NCI-H82 treated with DMSO at 0.1 percent for 48 hours (cell line): ENCODE results near the gene ENPP1.
"Not testable (repeated sequence)": the region's sequence is repeated elsewhere in the genome, so short reads cannot be mapped to it uniquely, and the experiment has no call there.

Experiments
- DNase-seq: peaks from one replicate; lab custom pipeline; 2025; ENCODE audit not compliant: unreplicated experiment; lab: John Stamatoyannopoulos, UW

The ENPP1 gene

DNA sequence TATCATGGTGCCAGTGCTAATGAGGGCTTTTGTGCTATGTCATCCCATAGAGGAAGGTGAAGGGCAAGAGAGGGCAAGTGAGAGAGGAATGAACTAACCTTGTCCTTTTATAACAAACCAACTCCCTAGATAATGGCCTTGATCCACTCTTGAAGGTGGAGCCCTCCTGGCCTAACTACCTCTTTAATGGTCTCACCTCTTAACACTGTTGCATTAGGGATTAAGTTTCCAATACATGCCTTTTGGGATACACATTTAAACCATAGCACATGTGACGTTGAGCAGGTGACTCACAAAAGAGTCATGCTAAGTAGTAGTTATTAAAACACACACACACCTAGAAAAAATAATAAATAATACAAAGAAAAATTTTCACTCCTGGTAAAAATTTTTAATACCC lies 106.4 kb downstream of the ENPP1 start:
- DNase-seq = no peak

DNA sequence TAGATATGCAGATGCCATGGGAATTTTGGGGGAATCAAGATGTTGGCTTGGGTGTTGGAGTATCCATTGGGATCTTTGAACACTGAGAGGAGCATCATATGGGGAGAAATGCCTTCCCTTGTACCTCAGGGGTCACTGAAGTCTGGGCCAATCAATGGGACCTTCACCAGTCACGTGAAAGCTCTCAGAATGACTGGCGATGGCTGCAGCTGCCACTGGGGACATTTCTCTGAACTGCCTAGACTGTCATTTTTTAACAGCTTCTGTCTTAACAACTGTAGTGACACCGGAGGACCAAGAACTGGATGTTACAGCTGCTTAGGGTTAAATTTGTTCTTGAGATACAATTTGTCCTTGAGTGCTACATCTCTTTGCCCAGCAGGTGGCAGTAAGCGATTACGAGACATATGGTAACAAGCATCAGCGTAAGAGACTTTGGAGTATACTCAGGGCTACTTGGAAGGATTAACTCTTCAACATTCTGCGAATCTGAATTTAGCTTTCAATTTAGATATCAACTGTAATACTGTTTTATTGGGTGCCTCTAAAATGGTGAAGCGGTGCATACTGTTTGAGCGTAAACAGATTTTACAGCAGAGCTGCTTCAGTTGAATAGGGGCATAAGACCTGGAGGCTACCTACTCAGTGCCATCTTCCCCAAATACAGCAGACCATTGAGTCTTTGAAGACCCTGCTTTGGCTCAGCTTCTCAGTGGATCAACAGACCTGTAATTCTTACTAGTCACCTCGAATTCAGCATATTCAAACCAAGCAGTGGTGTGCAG lies 107.3 kb downstream of the ENPP1 start:
- peak; percentile 32 for DNase-seq

DNA sequence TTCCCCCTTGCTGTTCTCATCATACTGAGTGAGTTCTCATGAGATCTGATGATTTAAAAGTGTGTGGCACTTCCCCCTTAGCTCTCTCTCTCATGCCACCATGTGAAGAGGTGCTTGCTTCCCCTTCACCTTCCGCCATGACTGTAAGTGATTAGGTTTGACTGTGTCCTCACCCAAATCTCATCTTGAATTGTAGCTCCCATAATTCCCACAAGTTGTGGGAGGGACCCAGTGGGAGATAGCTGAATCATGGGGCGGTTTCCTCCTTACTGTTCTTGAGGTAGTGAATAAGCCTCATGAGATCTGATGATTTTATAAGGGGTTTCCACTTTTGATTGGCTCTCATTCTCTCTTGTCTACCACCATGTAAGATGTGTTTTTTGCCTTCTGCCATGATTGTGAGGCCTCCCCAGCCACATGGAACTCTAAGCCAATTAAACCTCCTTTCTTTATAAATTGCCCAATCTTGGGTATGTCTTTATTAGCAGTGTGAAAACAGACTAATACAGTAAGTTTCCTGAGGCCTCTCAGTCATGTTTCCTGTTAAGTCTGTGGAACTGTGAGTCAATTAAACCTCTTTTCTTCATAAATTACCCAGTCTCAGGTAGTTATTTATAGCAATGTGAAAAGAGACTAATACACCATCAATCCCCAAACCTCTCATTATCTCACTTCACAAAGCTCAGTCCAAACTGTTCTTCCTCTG lies 108.4 kb downstream of the ENPP1 start:
- not testable (repeated sequence) for DNase-seq

DNA sequence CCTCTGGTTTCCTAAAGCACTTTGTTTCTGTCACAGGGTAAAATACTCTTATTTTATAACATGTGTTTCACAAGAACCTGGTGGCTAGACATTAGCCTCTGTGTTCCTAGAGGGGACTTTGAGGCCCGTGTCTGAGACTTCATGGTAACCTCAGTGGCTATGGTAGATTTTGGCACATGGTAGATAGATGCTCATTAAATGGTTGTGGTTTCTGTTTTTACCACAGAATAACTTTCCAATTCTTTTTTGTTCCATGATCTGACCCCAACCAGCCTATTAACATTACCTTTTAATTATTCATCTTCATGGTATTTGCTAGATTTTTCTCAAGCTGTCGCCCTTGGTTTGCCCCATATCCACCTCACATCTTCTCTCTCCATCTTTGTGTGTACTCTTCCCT lies 109.0 kb downstream of the ENPP1 start:
- DNase-seq = no peak

DNA sequence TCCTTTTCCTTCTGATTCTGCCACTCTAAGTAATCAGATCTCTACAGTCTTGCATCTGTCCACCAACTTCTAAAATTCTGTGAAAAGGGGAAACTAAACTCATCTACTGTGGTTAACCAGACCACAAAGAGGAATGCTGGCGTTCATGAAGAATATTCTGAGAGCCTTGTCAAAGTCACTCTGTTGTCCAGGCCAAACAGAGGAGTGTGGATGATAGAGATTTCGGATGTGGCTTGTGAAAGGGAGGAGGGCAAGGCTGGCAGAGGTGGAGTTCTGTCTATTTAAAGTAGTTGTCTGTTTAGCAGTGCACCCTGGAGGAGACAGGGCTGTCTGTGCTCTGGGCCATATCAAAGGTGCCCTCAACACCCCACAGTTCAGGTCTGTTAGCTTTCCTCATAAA lies 109.5 kb downstream of the ENPP1 start:
- no peak for DNase-seq

DNA sequence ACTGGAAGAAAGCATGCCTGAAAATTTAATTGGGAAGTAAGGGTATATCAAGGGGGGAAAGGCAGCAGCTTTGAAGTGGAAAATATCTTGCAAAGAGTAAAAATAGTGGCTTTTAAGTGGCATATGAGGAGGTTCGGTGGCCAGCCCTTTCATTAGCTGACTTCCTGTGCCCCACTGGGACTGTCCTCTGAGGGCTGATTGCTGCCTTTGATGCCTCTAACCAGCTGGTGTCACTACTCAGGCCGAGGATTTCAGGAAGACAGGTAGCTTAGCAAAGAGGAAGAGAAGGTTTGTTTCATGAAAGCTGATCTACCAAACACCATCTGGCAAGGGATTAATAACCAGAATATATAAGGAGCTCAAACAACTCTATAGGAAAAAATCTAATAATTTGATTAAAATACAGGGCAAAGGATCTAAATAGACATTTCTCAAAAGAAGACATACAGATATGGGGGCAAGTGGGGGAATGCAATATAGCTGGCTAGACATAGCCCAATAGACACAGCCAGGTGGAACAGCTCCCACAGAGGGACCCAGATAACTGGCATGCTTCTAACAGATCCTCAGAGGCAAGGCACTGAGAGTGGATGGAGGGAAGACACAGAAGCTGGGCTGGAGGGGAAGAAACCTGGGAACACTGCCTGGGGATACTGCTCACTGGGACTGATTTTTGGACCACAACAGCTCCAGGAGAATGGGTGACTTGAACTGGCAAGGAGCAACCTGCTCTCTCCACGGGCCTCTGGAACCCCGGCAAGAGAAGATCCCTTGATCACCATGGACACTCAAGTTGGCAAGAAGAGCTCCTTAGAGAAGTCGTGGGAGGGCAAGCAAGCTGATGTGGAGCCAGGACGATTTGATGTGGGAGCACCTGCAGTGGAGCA lies 110.2 kb downstream of the ENPP1 start:
- DNase-seq = no peak

DNA sequence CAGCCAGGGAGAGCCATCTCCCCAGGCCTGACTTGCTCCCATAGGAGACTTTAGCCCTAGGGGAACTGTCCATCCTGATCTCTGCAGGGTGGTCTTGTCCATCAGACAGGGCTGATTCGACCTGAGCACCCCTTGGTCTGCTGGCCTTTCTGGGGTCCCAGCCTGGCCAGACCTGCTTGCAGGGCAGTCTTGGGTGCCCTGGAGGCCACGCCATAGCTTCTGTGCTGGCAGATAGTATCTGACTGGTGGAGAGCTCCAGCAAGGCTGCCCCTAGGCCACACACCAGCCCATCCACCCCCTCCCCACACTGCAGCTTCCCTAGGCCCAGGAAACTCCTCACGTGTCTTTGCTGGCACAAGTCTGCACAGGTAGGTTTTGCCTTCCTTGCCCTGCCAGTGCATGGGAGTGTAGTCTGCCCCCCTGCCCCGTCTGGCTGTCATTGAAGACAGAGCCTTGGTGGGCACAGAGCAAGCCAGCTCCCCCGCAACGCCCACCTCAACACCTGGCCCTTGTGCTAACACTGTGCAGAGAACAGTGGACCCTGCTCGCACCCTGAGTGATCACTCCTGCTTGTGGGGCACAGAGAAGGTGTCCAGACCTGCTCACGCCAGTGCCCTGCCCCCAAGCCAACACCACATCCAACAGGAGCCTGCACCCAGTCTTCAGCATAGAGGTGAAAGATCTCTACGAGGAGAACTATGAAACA lies 111.0 kb downstream of the ENPP1 start:
- DNase-seq = no peak

DNA sequence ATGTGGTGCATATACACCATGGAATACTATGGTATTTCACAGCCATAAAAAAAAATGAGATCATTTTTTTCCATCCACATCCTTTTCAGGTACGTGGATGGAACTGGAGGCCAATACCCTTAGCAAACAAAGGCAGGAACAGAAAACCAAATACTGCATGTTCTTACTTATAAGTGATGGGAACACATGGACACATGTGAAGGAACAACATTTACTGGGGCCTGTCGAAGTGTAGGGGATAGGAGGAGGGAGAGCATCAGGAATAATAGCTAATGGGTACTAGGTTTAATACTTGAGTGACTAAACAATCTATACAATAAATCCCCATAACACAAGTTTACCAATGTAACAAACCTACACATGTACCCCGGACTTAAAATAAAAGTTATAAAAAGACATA lies 112.8 kb downstream of the ENPP1 start:
- no peak for DNase-seq

DNA sequence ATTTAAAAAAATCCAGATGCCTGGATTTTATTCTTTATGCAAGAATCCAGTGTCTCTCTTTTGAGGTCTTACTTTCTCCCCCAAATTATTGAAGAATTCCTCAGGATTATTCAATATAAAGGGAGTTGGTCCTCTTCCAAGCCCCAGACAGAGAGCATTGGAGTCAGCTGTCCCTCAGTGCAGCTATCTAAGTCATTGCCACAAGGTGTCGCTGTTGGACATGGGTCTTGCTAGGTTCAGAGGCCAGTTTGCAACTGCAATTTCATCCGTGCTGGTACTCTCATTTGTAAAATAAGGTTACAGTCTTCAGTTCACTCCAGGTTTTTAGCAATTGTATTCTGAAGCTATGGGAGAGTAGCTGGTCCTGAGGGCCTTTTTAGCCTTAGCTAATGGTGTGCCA lies 115.5 kb downstream of the ENPP1 start:
- DNase-seq = no peak

DNA sequence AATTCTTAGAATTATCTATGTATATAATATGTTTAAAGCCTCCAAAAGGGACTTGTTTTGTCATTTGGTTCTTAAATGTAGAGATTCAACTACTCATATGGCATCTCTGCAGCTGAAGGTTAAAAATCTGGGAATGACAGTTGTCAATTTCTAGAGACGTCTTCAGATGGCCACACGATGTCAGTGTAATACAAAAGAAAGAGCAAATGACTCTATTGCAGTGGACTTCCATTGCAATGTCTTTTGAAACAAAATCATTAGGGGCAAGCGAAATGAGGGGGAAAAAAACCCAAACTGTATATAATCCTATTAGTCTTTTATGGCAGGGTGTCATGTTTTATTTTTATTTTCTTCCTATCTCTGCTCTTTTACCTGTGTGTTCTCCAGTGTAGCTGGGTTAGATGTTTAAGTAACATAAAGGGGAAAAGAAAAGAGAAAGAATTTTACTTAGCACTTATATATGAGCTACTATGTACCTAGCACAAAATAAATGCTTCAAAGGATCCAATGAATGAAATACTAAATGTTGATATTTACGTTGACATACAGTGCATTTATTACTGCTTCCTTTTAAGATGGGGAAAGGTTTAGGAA lies 117.2 kb downstream of the ENPP1 start:
- DNase-seq = no peak

DNA sequence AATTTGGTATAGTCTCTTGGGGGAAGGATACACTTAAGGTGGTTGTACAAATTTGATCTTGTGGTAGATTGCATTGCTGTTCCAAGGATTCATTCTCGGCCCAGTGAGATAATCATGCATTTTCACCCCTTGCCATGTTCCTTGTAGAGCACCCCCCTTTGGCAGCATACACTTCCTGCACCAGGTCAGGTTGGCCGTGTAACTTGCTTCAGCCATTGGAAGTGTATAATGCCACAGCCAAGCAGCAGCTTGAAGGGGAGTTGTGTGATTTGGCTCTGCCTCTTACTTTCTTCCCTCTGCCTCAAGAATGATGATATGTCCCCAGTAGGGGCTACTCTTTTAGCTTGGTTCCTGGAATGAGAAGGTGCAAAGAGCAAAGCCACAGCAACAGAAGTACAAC lies 121.4 kb downstream of the ENPP1 start:
- no peak for DNase-seq

DNA sequence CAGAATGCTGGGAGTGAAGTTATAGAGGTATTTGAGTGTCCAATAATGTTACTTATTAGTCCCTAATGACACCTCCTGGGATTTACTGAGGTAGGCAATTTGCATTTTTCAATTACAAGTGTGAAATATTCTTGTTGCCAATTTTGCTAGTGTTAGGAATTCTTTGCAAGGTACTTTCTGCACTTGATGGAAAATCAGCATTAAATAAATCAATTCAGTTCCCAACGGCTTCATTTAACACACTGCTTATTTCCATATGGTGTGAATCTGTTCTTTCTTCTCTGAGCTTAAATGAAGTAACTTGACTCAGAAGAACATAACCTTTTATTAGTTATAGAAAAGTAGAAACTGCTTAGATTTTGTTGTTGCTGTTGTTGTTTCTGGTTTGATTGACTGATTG lies 122.2 kb downstream of the ENPP1 start:
- DNase-seq = no peak

DNA sequence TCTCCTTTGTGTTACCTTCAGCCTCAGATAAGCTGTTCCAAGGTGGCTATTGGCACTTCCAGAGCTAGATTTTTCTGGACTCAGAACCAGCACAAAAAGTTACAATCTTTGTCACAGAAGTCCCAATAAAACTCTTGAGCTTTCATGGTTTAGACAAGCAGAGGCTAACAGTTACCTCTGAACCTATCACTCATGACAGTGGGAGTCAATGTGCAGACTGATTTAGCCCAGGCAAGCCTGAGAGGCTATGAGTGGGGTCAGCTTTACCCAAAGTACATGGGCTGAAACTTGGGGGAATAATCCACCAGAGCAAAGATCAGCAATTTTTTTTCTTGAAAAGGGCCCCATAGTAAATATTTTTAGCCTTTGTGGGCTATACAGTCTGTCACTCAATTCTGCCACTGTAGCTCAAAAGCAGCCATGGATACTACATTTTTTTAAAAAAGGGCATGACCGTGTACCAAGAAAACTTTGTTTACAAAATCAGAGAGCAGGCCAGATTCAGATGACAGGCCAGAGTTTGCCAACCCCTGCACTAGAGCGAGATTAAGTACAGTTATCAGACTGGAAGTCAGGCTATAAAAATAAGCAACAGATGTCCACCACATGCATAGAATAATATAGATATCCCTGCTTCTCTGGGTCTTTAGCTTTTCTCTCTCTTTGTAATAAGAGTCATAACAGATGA lies 123.4 kb downstream of the ENPP1 start:
- no peak for DNase-seq

DNA sequence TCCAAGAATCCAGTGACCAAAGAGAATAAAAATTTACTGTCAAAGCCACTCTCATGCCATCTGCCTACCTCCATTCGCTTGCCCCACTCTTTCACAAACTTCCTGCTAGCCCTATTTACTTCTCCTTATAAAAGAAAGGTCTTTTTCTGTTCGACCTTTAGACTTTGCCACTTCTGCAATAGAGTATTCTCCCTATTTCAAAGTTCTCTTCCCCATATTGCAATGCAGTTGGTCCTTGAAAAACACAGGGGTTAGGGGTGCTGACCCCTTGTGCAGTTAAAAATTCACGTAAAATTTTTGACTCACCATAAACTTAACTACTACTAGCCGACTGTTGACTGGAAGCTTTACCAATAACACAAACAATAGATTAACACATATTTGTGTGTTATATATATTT lies 128.3 kb downstream of the ENPP1 start:
- no peak for DNase-seq

DNA sequence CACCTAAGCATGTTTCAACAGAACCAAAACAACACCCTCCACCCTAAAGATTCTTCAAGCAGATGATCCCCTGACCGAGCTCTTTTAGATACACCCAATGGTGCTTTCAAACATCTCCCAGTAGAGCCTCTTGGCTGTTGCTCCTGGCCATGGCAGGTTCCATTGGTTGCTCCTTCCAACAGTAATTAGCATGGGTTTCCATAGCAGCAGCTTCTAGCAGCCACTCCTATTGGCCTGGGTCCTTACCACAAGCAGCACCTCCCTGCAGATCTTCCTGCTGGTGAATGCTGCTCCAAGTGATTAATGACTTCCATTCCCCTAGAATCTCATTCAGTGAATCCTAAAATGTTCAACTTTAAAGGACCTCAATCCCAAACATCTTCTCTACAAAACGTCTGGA lies 129.4 kb downstream of the ENPP1 start:
- DNase-seq = no peak

DNA sequence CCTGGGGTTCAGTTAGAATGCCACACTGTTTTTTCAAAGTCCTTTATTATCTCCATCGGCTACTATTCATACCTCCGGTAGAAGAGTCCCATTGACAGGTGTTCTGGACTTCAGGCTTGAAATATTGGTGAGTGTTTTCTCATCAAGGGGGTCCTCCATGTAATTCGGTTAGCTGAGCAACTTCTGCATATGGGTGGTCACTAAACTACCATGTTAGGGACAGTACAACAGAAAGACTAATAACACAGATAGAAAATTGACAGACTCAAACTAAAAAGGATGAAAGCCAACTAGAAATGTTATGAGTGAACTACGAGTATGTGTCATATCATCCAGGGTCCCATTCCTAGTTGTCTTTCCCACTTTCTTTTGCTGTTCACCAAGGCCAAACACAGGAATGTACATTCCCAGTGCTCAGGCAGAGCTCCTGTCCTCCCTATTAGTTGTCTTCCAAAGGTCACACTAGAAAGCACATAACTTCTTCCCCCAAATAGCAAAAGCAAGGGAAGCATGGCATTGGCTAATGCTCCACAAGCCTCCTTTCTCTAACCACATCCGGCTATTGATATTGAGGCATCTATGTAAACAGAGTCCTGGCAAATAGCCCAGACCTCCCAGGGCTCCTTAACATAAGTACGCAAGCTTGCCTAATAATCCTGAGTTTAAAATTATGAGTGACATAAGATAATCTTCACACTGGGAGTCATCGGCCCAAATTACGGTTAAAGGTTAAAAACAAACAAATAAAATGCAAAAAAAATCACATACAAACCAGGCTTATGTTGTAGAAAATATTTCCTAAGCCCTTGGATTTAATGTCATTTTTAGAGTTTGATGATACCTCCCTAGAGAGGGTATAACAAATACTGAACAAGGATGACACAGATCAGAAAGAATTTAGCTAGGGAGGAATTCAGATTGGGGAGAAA lies 130.1 kb downstream of the ENPP1 start:
- no peak for DNase-seq
